Hepatocyte (in vitro differentiated cells): ENCODE results near the gene DNAJC24. TPM values are rescaled to one million over a fixed set of nuclear protein-coding genes. Genes with fewer than 3 reads are reported as not detected.

Source experiments
- DNase-seq: peaks from one replicate; pipeline ENCODE4 v3.0.0-alpha.2; 2016; ENCODE audit warnings: low spot score
- H2AFZ ChIP-seq: fragments of 200-600 bp; sonication (generic); 2 replicates; pipeline ENCODE4 v1.6.0; 2016; ENCODE audit warnings: antibody characterized with exemption, mild to moderate bottlenecking
- H3K27ac ChIP-seq: fragments of 200-600 bp; sonication (generic); 2 replicates; pipeline ENCODE4 v1.5.1; 2016; ENCODE audit warnings: mild to moderate bottlenecking
- H3K27me3 ChIP-seq: fragments of 200-600 bp; sonication (generic); 2 replicates; pipeline ENCODE4 v1.6.1; 2016
- H3K36me3 ChIP-seq: fragments of 200-600 bp; sonication (generic); replicated peaks from 2 replicates; pipeline ENCODE4 v1.5.1; 2016; ENCODE audit warnings: low read depth; ENCODE audit not compliant: insufficient read depth
- H3K4me1 ChIP-seq: fragments of 200-600 bp; sonication (generic); 2 replicates; pipeline ENCODE4 v1.5.1; 2016; ENCODE audit warnings: mild to moderate bottlenecking, moderate library complexity; ENCODE audit not compliant: insufficient read depth
- H3K4me2 ChIP-seq: fragments of 200-600 bp; sonication (generic); 2 replicates; pipeline ENCODE4 v1.6.0; 2016
- H3K4me3 ChIP-seq: fragments of 200-600 bp; sonication (generic); 2 replicates; pipeline ENCODE4 v1.5.1; 2016; ENCODE audit warnings: mild to moderate bottlenecking
- H3K79me2 ChIP-seq: fragments of 200-600 bp; sonication (generic); 2 replicates; pipeline ENCODE4 v1.6.0; 2017; ENCODE audit warnings: mild to moderate bottlenecking
- H3K9me2 ChIP-seq: fragments of 200-600 bp; sonication (generic); replicated peaks from 2 replicates; pipeline ENCODE4 v1.6.0; 2017; ENCODE audit warnings: mild to moderate bottlenecking; ENCODE audit not compliant: insufficient read depth
- H3K9me3 ChIP-seq: fragments of 200-600 bp; sonication (generic); 2 replicates; pipeline ENCODE4 v1.5.1; 2016; ENCODE audit warnings: low read depth, mild to moderate bottlenecking
- H4K20me1 ChIP-seq: fragments of 200-600 bp; sonication (generic); 2 replicates; pipeline ENCODE4 v1.6.0; 2016; ENCODE audit warnings: mild to moderate bottlenecking; ENCODE audit not compliant: insufficient read depth, poor library complexity, severe bottlenecking
- CTCF ChIP-seq: fragments of 200-600 bp; sonication (generic); IDR thresholded peaks from 2 replicates; pipeline ENCODE4 v1.5.1; 2016; ENCODE audit warnings: antibody characterized with exemption, mild to moderate bottlenecking; ENCODE audit not compliant: poor library complexity
- EZH2 ChIP-seq: fragments of 200-600 bp; sonication (generic); IDR thresholded peaks from 2 replicates; pipeline ENCODE4 v1.6.1; 2016; ENCODE audit warnings: antibody characterized with exemption, mild to moderate bottlenecking, borderline replicate concordance
- EZH2phosphoT487 ChIP-seq: fragments of 200-600 bp; sonication (generic); IDR thresholded peaks from one replicate; pipeline ENCODE4 v1.6.1; 2018; ENCODE audit warnings: antibody characterized with exemption, mild to moderate bottlenecking, low read depth, moderate library complexity; ENCODE audit not compliant: unreplicated experiment, severe bottlenecking
- WGBS: methylation state at CpG from one replicate; pipeline ENCODE4 v1.1.6; 2016; ENCODE audit warnings: low lambda C conversion rate; ENCODE audit errors: missing lambda C conversion rate; 5-methylcytosine and 5-hydroxymethylcytosine counted together
- polyA plus RNA-seq: library from polyadenylated mRNA; unstranded; fragments of >200 nt; fragmentation: Nextera tagmentation; extraction: Ambion mirVana; gene quantifications from 2 replicates; pipeline ENCODE4 v1.2.1, GENCODE V29; 2016
- total RNA-seq: library from RNA; depleted of rRNA; stranded (reverse); fragments of >200 nt; gene quantifications from 2 replicates; pipeline ENCODE4 v1.2.3, GENCODE V29; 2014

The DNAJC24 gene
- total and polyA plus RNA-seq, 2 experiments from 2014 or later = 6.7 to 19.1 TPM

GRCh38 chr11:31421820-31422219 is 52.2 kb downstream of the DNAJC24 start:
- Histone ChIP-seq H2AFZ (no peak overlapping the region), H3K4me1 (no peaks in the 10 kb centered on the region), H3K9me2 (peaks cover 3% of the 10 kb centered on the region), H3K79me2 (no peaks in the 10 kb centered on the region), H3K27me3 (no peaks in the 10 kb centered on the region), H3K4me2 (no peak overlapping the region), H3K27ac (no peak overlapping the region), H3K9me3 (no peaks in the 10 kb centered on the region), H3K36me3 (no peaks in the 10 kb centered on the region), H3K4me3 (no peak overlapping the region), H4K20me1 (no peaks in the 10 kb centered on the region)
- DNase-seq = no peak
- 46% methylated on average over 2 of the region's 2 CpGs for WGBS
- TF ChIP-seq EZH2 (no peak), CTCF (no peak), EZH2phosphoT487 (no peak)

- Histone ChIP-seq H2AFZ (no peak overlapping the region), H3K4me1 (no peaks in the 10 kb centered on the region), H4K20me1 (no peaks in the 10 kb centered on the region), H3K27ac (no peak overlapping the region), H3K4me2 (no peak overlapping the region), H3K4me3 (no peak overlapping the region), H3K79me2 (no peaks in the 10 kb centered on the region), H3K27me3 (no peaks in the 10 kb centered on the region), H3K9me2 (no peaks in the 10 kb centered on the region), H3K36me3 (no peaks in the 10 kb centered on the region), H3K9me3 (no peaks in the 10 kb centered on the region)
- no peak for DNase-seq
- WGBS = 100% methylated on average over 1 of the region's 1 CpG
- TF ChIP-seq CTCF (no peak), EZH2 (no peak), EZH2phosphoT487 (no peak)
Observed at GRCh38 chr11:31422703-31423102, 53.0 kb downstream of the DNAJC24 start.

- no peaks in the 10 kb centered on the region for H4K20me1 ChIP-seq
- no peak overlapping the region for H2AFZ ChIP-seq
- no peak for TF ChIP-seq EZH2
- no peak for TF ChIP-seq CTCF
- no peak for TF ChIP-seq EZH2phosphoT487
- no peak overlapping the region for H3K4me3 ChIP-seq
- H3K4me1 ChIP-seq = no peaks in the 10 kb centered on the region
- no peak overlapping the region for H3K27ac ChIP-seq
- H3K79me2 ChIP-seq = no peaks in the 10 kb centered on the region
- H3K36me3 ChIP-seq = no peaks in the 10 kb centered on the region
- H3K9me3 ChIP-seq = no peaks in the 10 kb centered on the region
- no peaks in the 10 kb centered on the region for H3K9me2 ChIP-seq
- H3K4me2 ChIP-seq = no peak overlapping the region
- DNase-seq = no peak
- H3K27me3 ChIP-seq = no peaks in the 10 kb centered on the region
Observed at GRCh38 chr11:31424652-31425051, 55.0 kb downstream of the DNAJC24 start.

- H3K27ac ChIP-seq = no peak overlapping the region
- no peak for DNase-seq
- H3K4me3 ChIP-seq = no peak overlapping the region
- H3K4me2 ChIP-seq = no peak overlapping the region
- no peaks in the 10 kb centered on the region for H3K9me2 ChIP-seq
- H3K79me2 ChIP-seq = no peaks in the 10 kb centered on the region
- 90% methylated on average over 1 of the region's 1 CpG for WGBS
- no peak overlapping the region for H2AFZ ChIP-seq
- H3K9me3 ChIP-seq = no peaks in the 10 kb centered on the region
- TF ChIP-seq CTCF = no peak
- TF ChIP-seq EZH2 = no peak
- no peak for TF ChIP-seq EZH2phosphoT487
- no peaks in the 10 kb centered on the region for H4K20me1 ChIP-seq
- H3K27me3 ChIP-seq = no peaks in the 10 kb centered on the region
- no peaks in the 10 kb centered on the region for H3K36me3 ChIP-seq
- H3K4me1 ChIP-seq = no peaks in the 10 kb centered on the region
Observed at GRCh38 chr11:31433851-31434250, 64.2 kb downstream of the DNAJC24 start.
